ENCODE results near the gene ACBD6.

DNA sequence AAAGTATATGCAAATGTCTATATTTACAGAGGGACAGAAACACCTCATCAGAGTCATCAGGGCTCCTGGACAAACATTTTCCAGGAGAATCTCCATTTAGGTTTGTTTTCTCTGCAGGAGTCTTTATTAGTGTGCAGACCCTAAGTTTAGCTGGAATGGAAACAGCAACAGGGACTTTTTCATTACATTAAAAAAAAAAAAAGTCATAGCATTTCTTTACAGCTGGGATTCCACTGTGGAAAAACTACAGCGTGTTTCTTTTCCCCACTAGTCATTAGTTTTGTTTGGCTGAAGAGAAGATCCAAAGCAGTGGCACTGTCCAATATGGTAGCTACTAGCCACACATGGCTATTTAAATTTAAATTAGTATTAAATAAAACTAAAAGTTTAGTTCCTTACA is 222.7 kb downstream of the ACBD6 start:
- TF ChIP-seq CTCF (conservative IDR thresholded peaks at IDR 0.05 in 1 of 2, IDR thresholded peaks at IDR 0.05 in 1 of 2; ENCODE audit: extremely low read depth in 1 of 2, insufficient read depth in 1 of 2, low read depth in 1 of 2, low read length in 2 of 2) (no peak), EZH2 (IDR thresholded peaks at IDR 0.05; ENCODE audit: borderline replicate concordance, low read length) (no peak)

Measured in mammary epithelial cell (primary cell).